Measurements from ENCODE around the gene RNF13. TPM values are rescaled to one million over a fixed set of nuclear protein-coding genes. Genes with fewer than 3 reads are reported as not detected.

Gene RNF13
- total and polyA plus RNA-seq, 4 donors: 56.1 to 85.8 (median 70.8) TPM

DNA sequence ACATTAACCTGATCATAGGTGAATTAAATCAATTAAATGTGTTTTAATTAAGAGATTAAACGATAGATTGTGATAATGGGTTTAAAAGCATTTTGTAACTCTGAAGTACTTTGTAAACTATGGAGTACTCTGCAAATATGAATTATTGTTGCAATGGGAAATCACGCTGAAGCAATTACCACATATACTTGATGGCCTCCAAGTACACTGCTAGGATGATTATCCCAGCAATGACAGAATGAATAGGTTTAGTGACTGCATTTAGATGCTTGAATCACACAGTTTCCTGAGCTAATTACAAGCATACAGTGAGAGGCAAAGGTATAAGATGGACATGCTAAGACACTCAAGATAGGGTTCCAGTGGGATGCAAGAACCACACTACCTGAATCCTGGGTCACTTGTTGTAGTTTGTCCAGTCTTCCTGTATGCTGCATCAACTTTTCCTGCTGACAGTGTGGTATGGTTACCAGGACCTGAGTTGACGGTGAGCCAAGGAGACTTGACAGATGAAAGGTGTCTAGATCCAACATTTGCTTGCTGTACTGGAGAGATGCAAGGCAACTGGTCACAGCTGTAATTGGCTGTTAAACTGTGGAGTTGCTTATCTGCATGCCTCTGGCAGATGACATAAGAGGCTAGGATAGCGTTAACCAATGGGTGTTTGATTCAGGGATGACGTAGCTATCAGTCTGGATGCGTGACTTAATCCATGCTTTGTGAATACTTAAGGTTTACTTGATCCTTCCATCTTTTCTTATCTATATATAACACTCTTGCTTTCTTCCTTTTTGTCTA is 38.0 kb downstream of the RNF13 start:
- 96 to 98% methylated on average over 6 of the region's 6 CpGs for WGBS, 2 donors
- H3K36me3 ChIP-seq (ENCODE audit: control insufficient read depth in 1 of 2, insufficient read depth in 2 of 2, low read length in 1 of 2): peaks cover 0 to 2% of the 10 kb centered on the region in 2 donors
- no peak for DNase-seq

DNA sequence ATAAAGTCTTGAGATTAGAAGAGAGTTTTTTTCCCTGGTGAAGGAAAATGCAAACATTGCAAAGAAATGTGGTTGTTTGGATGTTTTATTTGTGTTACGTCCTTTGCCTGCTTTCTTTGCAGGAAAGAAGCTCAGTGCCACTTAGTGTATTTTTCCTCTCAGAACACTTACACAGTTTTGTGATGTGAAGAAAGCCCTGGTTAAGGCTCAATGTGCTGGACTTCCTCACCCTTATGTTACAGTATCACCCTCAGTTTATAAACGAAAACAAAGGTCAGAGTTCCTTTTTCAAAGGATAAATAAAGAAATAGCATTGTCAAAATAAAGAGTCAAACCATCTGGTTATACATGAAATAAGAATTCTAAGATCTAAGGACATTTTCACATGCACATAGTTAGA is 45.9 kb downstream of the RNF13 start:
- ATAC-seq (ENCODE audit: low FRiP score) (no peak), DNase-seq (no peak)
- Histone ChIP-seq H3K27ac (ENCODE audit: low read depth in 1 of 2, low read length in 2 of 2) (no peak overlapping the region), H3K4me3 (ENCODE audit: low read length in 2 of 2) (no peak overlapping the region), H3K9me3 (ENCODE audit: control insufficient read depth, low read length) (no peaks in the 10 kb centered on the region), H3K27me3 (ENCODE audit: control insufficient read depth in 1 of 2, insufficient read depth in 2 of 2, low read length in 1 of 2) (no peaks in the 10 kb centered on the region), H3K36me3 (ENCODE audit: control insufficient read depth in 1 of 2, insufficient read depth in 2 of 2, low read length in 1 of 2) (peaks cover 0 to 2% of the 10 kb centered on the region in 2 donors), H3K4me1 (ENCODE audit: control insufficient read depth in 1 of 2, insufficient read depth in 2 of 2, low read length in 2 of 2) (no peaks in the 10 kb centered on the region)
- WGBS, 2 donors: 41% methylated on average over 2 of the region's 2 CpGs
- intact Hi-C loops (cut with DNase I): no loop called here

More for the DNA sequence above, 38.0 kb downstream of the RNF13 start:
- no peaks in the 10 kb centered on the region for H3K27me3 ChIP-seq (ENCODE audit: control insufficient read depth in 1 of 2, insufficient read depth in 2 of 2, low read length in 1 of 2)
- intact Hi-C loops (cut with DNase I): no loop called here
- H3K27ac ChIP-seq (ENCODE audit: low read depth in 1 of 2, low read length in 2 of 2): no peak overlapping the region
- no peaks in the 10 kb centered on the region for H3K9me3 ChIP-seq (ENCODE audit: control insufficient read depth, low read length)
- H3K4me3 ChIP-seq (ENCODE audit: low read length in 2 of 2): no peak overlapping the region
- no peak for ATAC-seq (ENCODE audit: low FRiP score)
- H3K4me1 ChIP-seq (ENCODE audit: control insufficient read depth in 1 of 2, insufficient read depth in 2 of 2, low read length in 2 of 2): no peaks in the 10 kb centered on the region

GRCh38 chr3:149860881-149861280 is 47.9 kb downstream of the RNF13 start:
- no peaks in the 10 kb centered on the region for H3K4me1 ChIP-seq (ENCODE audit: control insufficient read depth in 1 of 2, insufficient read depth in 2 of 2, low read length in 2 of 2)
- H3K27ac ChIP-seq (ENCODE audit: low read depth in 1 of 2, low read length in 2 of 2): no peak overlapping the region
- H3K36me3 ChIP-seq (ENCODE audit: control insufficient read depth in 1 of 2, insufficient read depth in 2 of 2, low read length in 1 of 2): peaks cover 0 to 5% of the 10 kb centered on the region in 2 donors
- intact Hi-C loops (cut with DNase I): no loop called here
- no peaks in the 10 kb centered on the region for H3K9me3 ChIP-seq (ENCODE audit: control insufficient read depth, low read length)
- DNase-seq (no peak), ATAC-seq (ENCODE audit: low FRiP score) (no peak)
- no peak overlapping the region for H3K4me3 ChIP-seq (ENCODE audit: low read length in 2 of 2)
- 71 to 74% methylated on average over 3 of the region's 3 CpGs for WGBS, 2 donors
- no peaks in the 10 kb centered on the region for H3K27me3 ChIP-seq (ENCODE audit: control insufficient read depth in 1 of 2, insufficient read depth in 2 of 2, low read length in 1 of 2)

- Histone ChIP-seq H3K27ac (ENCODE audit: low read depth in 1 of 2, low read length in 2 of 2) (no peak overlapping the region), H3K4me1 (ENCODE audit: control insufficient read depth in 1 of 2, insufficient read depth in 2 of 2, low read length in 2 of 2) (no peaks in the 10 kb centered on the region), H3K27me3 (ENCODE audit: control insufficient read depth in 1 of 2, insufficient read depth in 2 of 2, low read length in 1 of 2) (no peaks in the 10 kb centered on the region), H3K9me3 (ENCODE audit: control insufficient read depth, low read length) (no peaks in the 10 kb centered on the region), H3K36me3 (ENCODE audit: control insufficient read depth in 1 of 2, insufficient read depth in 2 of 2, low read length in 1 of 2) (peaks cover 0 to 3% of the 10 kb centered on the region in 2 donors), H3K4me3 (ENCODE audit: low read length in 2 of 2) (no peak overlapping the region)
- intact Hi-C loops (cut with DNase I): no loop called here
- DNase-seq (no peak), ATAC-seq (ENCODE audit: low FRiP score) (no peak)
- 94 to 100% methylated on average over 1 of the region's 1 CpG for whole genome bisulfite sequencing, 2 donors
These were observed 54.5 kb downstream of the RNF13 start for GRCh38 chr3:149867563-149867962.

- 91 to 94% methylated on average over 3 of the region's 3 CpGs for WGBS, 2 donors
- ATAC-seq (ENCODE audit: low FRiP score): no peak
These were observed 58.8 kb downstream of the RNF13 start for GRCh38 chr3:149871855-149872254.

GRCh38 chr3:149872589-149872988 is 59.6 kb downstream of the RNF13 start:
- no peak overlapping the region for H3K27ac ChIP-seq (ENCODE audit: low read depth in 1 of 2, low read length in 2 of 2)
- H3K9me3 ChIP-seq (ENCODE audit: control insufficient read depth, low read length): no peaks in the 10 kb centered on the region
- DNase-seq (no peak), ATAC-seq (ENCODE audit: low FRiP score) (no peak)
- H3K36me3 ChIP-seq (ENCODE audit: control insufficient read depth in 1 of 2, insufficient read depth in 2 of 2, low read length in 1 of 2): no peaks in the 10 kb centered on the region
- no peaks in the 10 kb centered on the region for H3K27me3 ChIP-seq (ENCODE audit: control insufficient read depth in 1 of 2, insufficient read depth in 2 of 2, low read length in 1 of 2)
- H3K4me3 ChIP-seq (ENCODE audit: low read length in 2 of 2): no peak overlapping the region
- 95 to 96% methylated on average over 2 of the region's 2 CpGs for WGBS, 2 donors
- intact Hi-C loops (cut with DNase I): no loop called here
- H3K4me1 ChIP-seq (ENCODE audit: control insufficient read depth in 1 of 2, insufficient read depth in 2 of 2, low read length in 2 of 2): no peaks in the 10 kb centered on the region

More at GRCh38 chr3:149871855-149872254, 58.8 kb downstream of the RNF13 start:
- intact Hi-C loops (cut with DNase I): no loop called here
- Histone ChIP-seq H3K27ac (ENCODE audit: low read depth in 1 of 2, low read length in 2 of 2) (no peak overlapping the region), H3K9me3 (ENCODE audit: control insufficient read depth, low read length) (no peaks in the 10 kb centered on the region), H3K36me3 (ENCODE audit: control insufficient read depth in 1 of 2, insufficient read depth in 2 of 2, low read length in 1 of 2) (no peaks in the 10 kb centered on the region), H3K27me3 (ENCODE audit: control insufficient read depth in 1 of 2, insufficient read depth in 2 of 2, low read length in 1 of 2) (no peaks in the 10 kb centered on the region), H3K4me1 (ENCODE audit: control insufficient read depth in 1 of 2, insufficient read depth in 2 of 2, low read length in 2 of 2) (no peaks in the 10 kb centered on the region), H3K4me3 (ENCODE audit: low read length in 2 of 2) (no peak overlapping the region)
- DNase-seq: no peak

- no peak for DNase-seq
- intact Hi-C loops (cut with DNase I): no loop called here
- H3K27ac ChIP-seq (ENCODE audit: low read depth in 1 of 2, low read length in 2 of 2): no peak overlapping the region
- WGBS, 2 donors: 91 to 99% methylated on average over 1 of the region's 1 CpG
- no peaks in the 10 kb centered on the region for H3K27me3 ChIP-seq (ENCODE audit: control insufficient read depth in 1 of 2, insufficient read depth in 2 of 2, low read length in 1 of 2)
- H3K4me3 ChIP-seq (ENCODE audit: low read length in 2 of 2): no peak overlapping the region
- ATAC-seq (ENCODE audit: low FRiP score): no peak
- no peaks in the 10 kb centered on the region for H3K9me3 ChIP-seq (ENCODE audit: control insufficient read depth, low read length)
- H3K36me3 ChIP-seq (ENCODE audit: control insufficient read depth in 1 of 2, insufficient read depth in 2 of 2, low read length in 1 of 2): no peaks in the 10 kb centered on the region
- no peaks in the 10 kb centered on the region for H3K4me1 ChIP-seq (ENCODE audit: control insufficient read depth in 1 of 2, insufficient read depth in 2 of 2, low read length in 2 of 2)
These were observed 64.7 kb downstream of the RNF13 start for GRCh38 chr3:149877668-149878067.

DNA sequence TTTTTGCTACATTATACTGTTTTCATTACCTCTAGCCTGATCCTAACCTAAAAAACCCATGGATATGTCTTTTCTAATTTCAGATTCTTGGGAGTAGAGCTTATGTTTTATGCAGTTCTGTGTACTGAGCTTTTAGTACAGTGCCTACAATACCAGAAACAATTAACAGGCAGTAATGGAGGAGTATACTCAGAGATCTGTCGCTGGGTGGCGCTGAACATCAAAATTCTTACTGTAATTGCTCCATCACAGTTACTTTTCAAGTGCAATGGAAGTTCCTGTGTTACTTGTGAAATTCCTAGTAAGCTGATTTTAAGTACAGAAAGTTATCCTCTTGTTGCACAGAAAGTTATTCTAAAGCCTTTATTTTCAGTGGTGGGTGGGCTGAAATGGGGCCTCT is 66.9 kb downstream of the RNF13 start:
- DNase-seq (peak; percentile 77 to 84), ATAC-seq (ENCODE audit: low FRiP score) (peak; percentile 70)
- no peaks in the 10 kb centered on the region for H3K9me3 ChIP-seq (ENCODE audit: control insufficient read depth, low read length)
- H3K4me3 ChIP-seq (ENCODE audit: low read length in 2 of 2): no peak overlapping the region
- 0 to 6% methylated on average over 2 of the region's 2 CpGs for WGBS, 2 donors
- H3K27ac ChIP-seq (ENCODE audit: low read depth in 1 of 2, low read length in 2 of 2): no peak overlapping the region
- H3K36me3 ChIP-seq (ENCODE audit: control insufficient read depth in 1 of 2, insufficient read depth in 2 of 2, low read length in 1 of 2): no peaks in the 10 kb centered on the region
- no peaks in the 10 kb centered on the region for H3K27me3 ChIP-seq (ENCODE audit: control insufficient read depth in 1 of 2, insufficient read depth in 2 of 2, low read length in 1 of 2)
- H3K4me1 ChIP-seq (ENCODE audit: control insufficient read depth in 1 of 2, insufficient read depth in 2 of 2, low read length in 2 of 2): no peaks in the 10 kb centered on the region
- intact Hi-C loops (cut with DNase I): loop anchor here in 1 of 2 donors (10.0 kb wide), 1 partner anchor 85 kb away; no protein-coding TSS in a partner anchor

DNA sequence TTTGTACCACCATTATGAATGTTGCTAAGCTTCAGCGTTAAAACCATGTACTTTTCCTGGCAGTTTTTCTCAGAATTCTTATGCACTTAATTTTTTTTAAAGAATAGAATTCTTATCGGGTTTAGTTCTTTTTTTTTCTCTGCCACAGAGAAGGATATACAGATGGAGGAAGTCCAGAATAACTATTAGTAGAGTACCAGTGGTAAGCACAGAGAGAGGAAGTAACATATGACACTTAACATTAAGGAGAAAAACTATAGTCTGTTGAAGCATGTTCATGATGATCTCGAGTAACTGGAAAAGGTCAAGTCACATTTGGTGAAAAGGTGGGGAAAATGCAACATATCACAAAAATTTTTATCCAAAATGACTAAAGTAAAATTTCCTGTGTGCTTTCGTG is 68.9 kb downstream of the RNF13 start:
- DNase-seq: no peak
- 52 to 64% methylated on average over 4 of the region's 4 CpGs for WGBS, 2 donors
- intact Hi-C loops (cut with DNase I): loop anchor here in 1 of 2 donors (10.0 kb wide), 1 partner anchor 83 kb away; no protein-coding TSS in a partner anchor

More for the DNA sequence above, 68.9 kb downstream of the RNF13 start:
- Histone ChIP-seq H3K36me3 (ENCODE audit: control insufficient read depth in 1 of 2, insufficient read depth in 2 of 2, low read length in 1 of 2) (no peaks in the 10 kb centered on the region), H3K4me1 (ENCODE audit: control insufficient read depth in 1 of 2, insufficient read depth in 2 of 2, low read length in 2 of 2) (no peaks in the 10 kb centered on the region), H3K27me3 (ENCODE audit: control insufficient read depth in 1 of 2, insufficient read depth in 2 of 2, low read length in 1 of 2) (no peaks in the 10 kb centered on the region), H3K27ac (ENCODE audit: low read depth in 1 of 2, low read length in 2 of 2) (no peak overlapping the region), H3K9me3 (ENCODE audit: control insufficient read depth, low read length) (no peaks in the 10 kb centered on the region), H3K4me3 (ENCODE audit: low read length in 2 of 2) (no peak overlapping the region)
- ATAC-seq (ENCODE audit: low FRiP score): no peak
